Measurements from ENCODE around the gene KCNIP4. TPM values are rescaled to one million over a fixed set of nuclear protein-coding genes. Genes with fewer than 3 reads are reported as not detected.

The KCNIP4 gene
- total and polyA plus RNA-seq, 2 of the 4 experiments (the other 2 are of a cell fraction), result not detected

- H2AK5ac ChIP-seq (ENCODE audit: low read depth, low read length), result no peak overlapping the region
- DNase-seq, result no peak
- BruUV-seq (replicated peaks), result no TSS peak
- peaks cover 9% of the 10 kb centered on the region for H3K9me3 ChIP-seq (ENCODE audit: control insufficient read depth, insufficient read depth, low read length)
- no peaks in the 10 kb centered on the region for H3K36me3 ChIP-seq (ENCODE audit: control insufficient read depth, insufficient read depth, low read length)
- no peak for ATAC-seq (ENCODE audit: low read depth)
- H3K79me1 ChIP-seq (ENCODE audit: low read depth in 1 of 2, low read length in 2 of 2), result no peaks in the 10 kb centered on the region
- no peak overlapping the region for H3K9ac ChIP-seq (ENCODE audit: low read depth, low read length)
- POLR2A ChIA-PET (ENCODE audit: unreplicated experiment), result no interaction called here
- CTCF ChIA-PET, result no interaction called here
- H4K20me1 ChIP-seq (ENCODE audit: insufficient read depth, low read length), result no peaks in the 10 kb centered on the region
- no peaks in the 10 kb centered on the region for H3K27me3 ChIP-seq (ENCODE audit: control insufficient read depth, insufficient read depth, low read length)
- H4K5ac ChIP-seq (ENCODE audit: low read depth, low read length), result no peak overlapping the region
- no peak overlapping the region for H4K8ac ChIP-seq (ENCODE audit: low read depth in 2 of 2, low read length in 2 of 2)
- H3K56ac ChIP-seq (ENCODE audit: extremely low read depth, insufficient read depth, low read length), result no peak overlapping the region
- no peak overlapping the region for H2AK9ac ChIP-seq (replicated peaks; ENCODE audit: low read depth, low read length, poor library complexity)
- no peak overlapping the region for H2BK120ac ChIP-seq (ENCODE audit: low read depth, low read length)
- H3K4ac ChIP-seq (ENCODE audit: low read depth, low read length), result no peak overlapping the region
- no peak overlapping the region for H2BK20ac ChIP-seq (ENCODE audit: low read depth, low read length)
- H2BK5ac ChIP-seq (ENCODE audit: low read depth, low read length, poor library complexity, severe bottlenecking), result no peak overlapping the region
- in situ Hi-C loops (cut with MboI; ENCODE audit: low sequenced_read_pairs), result no loop called here
- no peaks in the 10 kb centered on the region for H3K4me1 ChIP-seq (ENCODE audit: control insufficient read depth, insufficient read depth, low read length)
- H4K91ac ChIP-seq (ENCODE audit: insufficient read depth, low read depth, low read length), result no peak overlapping the region
- H3K23ac ChIP-seq (ENCODE audit: low read depth, low read length), result no peak overlapping the region
- no CpG with 5 or more reads among the region's 3 CpGs for WGBS, 2 experiments (ENCODE audit: extremely low coverage in 2 of 2, insufficient read length in 1 of 2)
- no peak overlapping the region for H3K18ac ChIP-seq (ENCODE audit: low read depth, low read length)
- H3K14ac ChIP-seq (replicated peaks; ENCODE audit: low read depth, low read length), result no peak overlapping the region
- H2BK15ac ChIP-seq (ENCODE audit: low read depth, low read length), result no peak overlapping the region
- dilution Hi-C loops (cut with HindIII; ENCODE audit: low sequenced_read_pairs, unreplicated experiment), result no loop called here
- no peak overlapping the region for H3K27ac ChIP-seq (ENCODE audit: insufficient read depth, low read length)
- no peak overlapping the region for H3K4me2 ChIP-seq (ENCODE audit: low read depth, low read length)
- no peak overlapping the region for H2AFZ ChIP-seq (replicated peaks; ENCODE audit: low read length, poor library complexity)
- H3K4me3 ChIP-seq (ENCODE audit: insufficient read depth, low read depth, low read length), result no peak overlapping the region
- TF ChIP-seq MAZ (IDR thresholded peaks at IDR 0.05; ENCODE audit: borderline replicate concordance, low read depth, low read length) (no peak), CHD1 (IDR thresholded peaks at IDR 0.05; ENCODE audit: low read depth, low read length) (no peak), CEBPB (IDR thresholded peaks at IDR 0.05; ENCODE audit: low read depth, low read length) (no peak), RCOR1 (IDR thresholded peaks at IDR 0.05; ENCODE audit: insufficient replicate concordance, low read length) (no peak)
- TF ChIP-seq, protein P1, sequence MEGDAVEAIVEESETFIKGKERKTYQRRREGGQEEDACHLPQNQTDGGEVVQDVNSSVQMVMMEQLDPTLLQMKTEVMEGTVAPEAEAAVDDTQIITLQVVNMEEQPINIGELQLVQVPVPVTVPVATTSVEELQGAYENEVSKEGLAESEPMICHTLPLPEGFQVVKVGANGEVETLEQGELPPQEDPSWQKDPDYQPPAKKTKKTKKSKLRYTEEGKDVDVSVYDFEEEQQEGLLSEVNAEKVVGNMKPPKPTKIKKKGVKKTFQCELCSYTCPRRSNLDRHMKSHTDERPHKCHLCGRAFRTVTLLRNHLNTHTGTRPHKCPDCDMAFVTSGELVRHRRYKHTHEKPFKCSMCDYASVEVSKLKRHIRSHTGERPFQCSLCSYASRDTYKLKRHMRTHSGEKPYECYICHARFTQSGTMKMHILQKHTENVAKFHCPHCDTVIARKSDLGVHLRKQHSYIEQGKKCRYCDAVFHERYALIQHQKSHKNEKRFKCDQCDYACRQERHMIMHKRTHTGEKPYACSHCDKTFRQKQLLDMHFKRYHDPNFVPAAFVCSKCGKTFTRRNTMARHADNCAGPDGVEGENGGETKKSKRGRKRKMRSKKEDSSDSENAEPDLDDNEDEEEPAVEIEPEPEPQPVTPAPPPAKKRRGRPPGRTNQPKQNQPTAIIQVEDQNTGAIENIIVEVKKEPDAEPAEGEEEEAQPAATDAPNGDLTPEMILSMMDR (conservative IDR thresholded peaks at IDR 0.05; ENCODE audit: low read depth, low read length), result no peak
- H3K9me1 ChIP-seq (ENCODE audit: insufficient read depth, low read length), result no peaks in the 10 kb centered on the region
- intact Hi-C loops (cut with micrococcal nuclease), result no loop called here
These were observed 834.9 kb downstream of the KCNIP4 start for GRCh38 chr4:21113496-21114223.
